Spinal cord (tissue), 10 donors: ENCODE measurements around the gene MAP3K5. TPM values are rescaled to one million over a fixed set of nuclear protein-coding genes. Genes with fewer than 3 reads are reported as not detected.

ENCODE experiments used
- DNase-seq, 6 donors: peaks; one replicate each; pipeline versions ENCODE4 v3.0.0 to v3.0.0-alpha.2; 2013 to 2015; ENCODE audit warnings: low spot score in 6 of 6, low read depth in 4 of 6
- H3K27ac ChIP-seq: one replicate; pipeline ENCODE4 v1.5.1; 2013; ENCODE audit warnings: low read depth, low read length, control low read depth
- H3K27me3 ChIP-seq: one replicate; pipeline ENCODE4 v1.6.1; 2013; ENCODE audit warnings: low read length; ENCODE audit not compliant: control insufficient read depth, insufficient read depth
- H3K36me3 ChIP-seq: one replicate; pipeline ENCODE4 v1.6.1; 2013; ENCODE audit warnings: low read length; ENCODE audit not compliant: control insufficient read depth, insufficient read depth
- H3K4me1 ChIP-seq: one replicate; pipeline ENCODE4 v1.6.1; 2013; ENCODE audit warnings: low read length; ENCODE audit not compliant: control insufficient read depth, insufficient read depth
- H3K4me3 ChIP-seq: one replicate; pipeline ENCODE4 v1.5.1; 2013; ENCODE audit warnings: low read depth, low read length, control low read depth
- H3K9me3 ChIP-seq: one replicate; pipeline ENCODE4 v1.6.1; 2013; ENCODE audit warnings: low read length; ENCODE audit not compliant: control insufficient read depth, insufficient read depth
- WGBS: methylation state at CpG from one replicate; pipeline ENCODE4 v1.1.5; 2013; ENCODE audit warnings: missing lambda C conversion rate; ENCODE audit not compliant: insufficient coverage; 5-methylcytosine and 5-hydroxymethylcytosine counted together
- polyA plus RNA-seq, 2 donors: library from polyadenylated mRNA; unstranded; fragments of 120-200 nt; gene quantifications; one replicate each; pipeline ENCODE4 v1.2.1, GENCODE V29; 2013; ENCODE audit not compliant: insufficient read length in 2 of 2
- total RNA-seq, 2 donors: library from RNA; depleted of rRNA in 1 of 2; stranded (reverse); fragments of 120-200 nt in 1 of 2; fragments of >200 nt in 1 of 2; gene quantifications; one replicate each; pipeline versions ENCODE4 v1.2.3 to v1.2.4, GENCODE V29; 2013 to 2014
- donor health status: healthy.

The MAP3K5 gene
- total and polyA plus RNA-seq, 4 donors = 8.5 to 26.9 (median 9.7) TPM

- Histone ChIP-seq H3K36me3 (no peaks in the 10 kb centered on the region), H3K27ac (no peak overlapping the region), H3K27me3 (no peaks in the 10 kb centered on the region), H3K4me3 (no peak overlapping the region), H3K4me1 (no peaks in the 10 kb centered on the region), H3K9me3 (no peaks in the 10 kb centered on the region)
- 93% methylated on average over 5 of the region's 5 CpGs for WGBS
- no peak for DNase-seq
Observed at GRCh38 chr6:136627191-136627590, 165.1 kb downstream of the MAP3K5 start.

- WGBS = 100% methylated on average over 1 of the region's 1 CpG
- Histone ChIP-seq H3K27me3 (no peaks in the 10 kb centered on the region), H3K36me3 (no peaks in the 10 kb centered on the region), H3K4me1 (no peaks in the 10 kb centered on the region), H3K4me3 (no peak overlapping the region), H3K9me3 (no peaks in the 10 kb centered on the region), H3K27ac (no peak overlapping the region)
- no peak for DNase-seq
Observed at GRCh38 chr6:136625293-136625692, 167.0 kb downstream of the MAP3K5 start.

GRCh38 chr6:136624347-136624746, 167.9 kb downstream of the MAP3K5 start:
- H3K4me1 ChIP-seq = no peaks in the 10 kb centered on the region
- no peak overlapping the region for H3K27ac ChIP-seq
- H3K27me3 ChIP-seq = no peaks in the 10 kb centered on the region
- no peak for DNase-seq
- no peaks in the 10 kb centered on the region for H3K9me3 ChIP-seq
- H3K4me3 ChIP-seq = no peak overlapping the region
- no peaks in the 10 kb centered on the region for H3K36me3 ChIP-seq

GRCh38 chr6:136618086-136618485, 174.2 kb downstream of the MAP3K5 start:
- H3K36me3 ChIP-seq = no peaks in the 10 kb centered on the region
- no peak overlapping the region for H3K27ac ChIP-seq
- 80% methylated on average over 1 of the region's 2 CpGs for WGBS
- H3K27me3 ChIP-seq = no peaks in the 10 kb centered on the region
- H3K4me3 ChIP-seq = no peak overlapping the region
- H3K4me1 ChIP-seq = no peaks in the 10 kb centered on the region
- no peak for DNase-seq
- no peaks in the 10 kb centered on the region for H3K9me3 ChIP-seq

- DNase-seq = no peak
- H3K9me3 ChIP-seq = no peaks in the 10 kb centered on the region
- H3K4me3 ChIP-seq = no peak overlapping the region
- no peaks in the 10 kb centered on the region for H3K36me3 ChIP-seq
- no peaks in the 10 kb centered on the region for H3K4me1 ChIP-seq
- WGBS = 96% methylated on average over 3 of the region's 3 CpGs
- no peaks in the 10 kb centered on the region for H3K27me3 ChIP-seq
- H3K27ac ChIP-seq = no peak overlapping the region
Observed at GRCh38 chr6:136616527-136616926, 175.8 kb downstream of the MAP3K5 start.

GRCh38 chr6:136614994-136615393, 177.3 kb downstream of the MAP3K5 start:
- no peak overlapping the region for H3K4me3 ChIP-seq
- no peaks in the 10 kb centered on the region for H3K36me3 ChIP-seq
- H3K27me3 ChIP-seq = no peaks in the 10 kb centered on the region
- peak in 1 of 6 donors; percentile 14 for DNase-seq
- WGBS = 58% methylated on average over 2 of the region's 2 CpGs
- H3K4me1 ChIP-seq = no peaks in the 10 kb centered on the region
- H3K9me3 ChIP-seq = no peaks in the 10 kb centered on the region
- H3K27ac ChIP-seq = no peak overlapping the region

GRCh38 chr6:136614350-136614749, 177.9 kb downstream of the MAP3K5 start:
- Histone ChIP-seq H3K4me3 (no peak overlapping the region), H3K4me1 (no peaks in the 10 kb centered on the region), H3K36me3 (no peaks in the 10 kb centered on the region), H3K27ac (no peak overlapping the region), H3K27me3 (no peaks in the 10 kb centered on the region), H3K9me3 (no peaks in the 10 kb centered on the region)
- no CpG with 5 or more reads among the region's 1 CpG for WGBS
- no peak for DNase-seq

- WGBS = no CpG with 5 or more reads among the region's 3 CpGs
- Histone ChIP-seq H3K9me3 (no peaks in the 10 kb centered on the region), H3K4me1 (no peaks in the 10 kb centered on the region), H3K27me3 (no peaks in the 10 kb centered on the region), H3K36me3 (no peaks in the 10 kb centered on the region), H3K4me3 (no peak overlapping the region), H3K27ac (no peak overlapping the region)
- DNase-seq = no peak
Observed at GRCh38 chr6:136613477-136613876, 178.8 kb downstream of the MAP3K5 start.

GRCh38 chr6:136612666-136613389, 179.4 kb downstream of the MAP3K5 start:
- no CpG with 5 or more reads among the region's 6 CpGs for WGBS
- Histone ChIP-seq H3K4me1 (no peaks in the 10 kb centered on the region), H3K27me3 (no peaks in the 10 kb centered on the region), H3K4me3 (no peak overlapping the region), H3K36me3 (no peaks in the 10 kb centered on the region), H3K27ac (no peak overlapping the region), H3K9me3 (no peaks in the 10 kb centered on the region)
- DNase-seq = no peak

GRCh38 chr6:136611746-136612145, 180.5 kb downstream of the MAP3K5 start:
- no peaks in the 10 kb centered on the region for H3K9me3 ChIP-seq
- WGBS = no CpG with 5 or more reads among the region's 1 CpG

More at GRCh38 chr6:136611746-136612145, 180.5 kb downstream of the MAP3K5 start:
- no peak for DNase-seq
- H3K27me3 ChIP-seq = no peaks in the 10 kb centered on the region
- no peak overlapping the region for H3K4me3 ChIP-seq
- no peaks in the 10 kb centered on the region for H3K36me3 ChIP-seq
- no peak overlapping the region for H3K27ac ChIP-seq
- no peaks in the 10 kb centered on the region for H3K4me1 ChIP-seq
